ENCODE data around the gene TTC28.

Gene TTC28

DNA sequence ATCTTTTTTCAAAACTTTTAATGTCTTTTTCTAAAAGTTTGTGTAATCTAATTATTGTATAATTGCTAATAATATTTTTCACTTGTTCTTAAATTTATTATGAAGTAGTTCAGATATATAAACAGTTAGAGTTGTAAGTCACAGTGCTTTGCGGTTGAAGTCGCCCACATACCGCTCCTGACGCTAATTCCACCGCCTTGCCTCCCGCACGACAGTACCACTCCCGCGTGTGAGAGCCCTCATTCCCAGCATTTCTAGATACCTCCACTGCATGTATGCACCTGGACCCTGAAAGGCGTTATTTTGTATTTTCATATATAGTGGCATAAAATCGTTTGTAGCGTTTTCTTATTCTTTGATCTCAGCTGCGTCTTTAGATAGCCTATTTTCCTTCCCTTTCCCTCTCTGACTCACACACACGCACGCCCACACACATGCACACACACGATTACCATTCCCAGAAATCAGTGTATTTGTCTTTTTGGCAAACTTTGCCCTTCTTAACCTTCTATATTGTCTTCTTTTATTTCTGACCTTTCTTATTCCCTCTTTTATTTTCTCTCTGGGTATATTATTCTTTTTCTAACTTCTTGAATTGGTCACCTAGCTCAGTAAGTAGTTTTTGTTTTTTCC, 704.1 kb downstream of the TTC28 start:
- no peak for DNase-seq (ENCODE audit: low spot score)

DNA sequence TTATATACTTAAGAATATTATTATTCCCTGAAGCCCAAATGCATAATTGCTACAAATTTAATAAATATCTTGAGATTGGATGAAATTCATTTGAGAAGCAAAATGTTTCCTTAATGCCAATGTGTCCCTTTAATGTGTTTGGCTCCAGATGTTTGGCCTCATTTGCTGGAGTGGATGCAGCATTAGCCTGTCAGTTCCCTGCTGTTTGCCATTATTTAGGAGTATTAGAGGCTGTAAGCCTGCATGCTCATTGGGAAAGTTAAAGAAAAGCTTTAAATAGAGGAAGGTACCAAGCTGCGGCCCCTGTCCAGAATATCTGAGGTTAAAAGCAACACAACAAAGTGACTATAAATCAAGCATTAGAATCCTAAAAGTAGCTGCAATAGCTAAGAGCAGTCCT, 705.8 kb downstream of the TTC28 start:
- DNase-seq (ENCODE audit: low spot score): no peak

DNA sequence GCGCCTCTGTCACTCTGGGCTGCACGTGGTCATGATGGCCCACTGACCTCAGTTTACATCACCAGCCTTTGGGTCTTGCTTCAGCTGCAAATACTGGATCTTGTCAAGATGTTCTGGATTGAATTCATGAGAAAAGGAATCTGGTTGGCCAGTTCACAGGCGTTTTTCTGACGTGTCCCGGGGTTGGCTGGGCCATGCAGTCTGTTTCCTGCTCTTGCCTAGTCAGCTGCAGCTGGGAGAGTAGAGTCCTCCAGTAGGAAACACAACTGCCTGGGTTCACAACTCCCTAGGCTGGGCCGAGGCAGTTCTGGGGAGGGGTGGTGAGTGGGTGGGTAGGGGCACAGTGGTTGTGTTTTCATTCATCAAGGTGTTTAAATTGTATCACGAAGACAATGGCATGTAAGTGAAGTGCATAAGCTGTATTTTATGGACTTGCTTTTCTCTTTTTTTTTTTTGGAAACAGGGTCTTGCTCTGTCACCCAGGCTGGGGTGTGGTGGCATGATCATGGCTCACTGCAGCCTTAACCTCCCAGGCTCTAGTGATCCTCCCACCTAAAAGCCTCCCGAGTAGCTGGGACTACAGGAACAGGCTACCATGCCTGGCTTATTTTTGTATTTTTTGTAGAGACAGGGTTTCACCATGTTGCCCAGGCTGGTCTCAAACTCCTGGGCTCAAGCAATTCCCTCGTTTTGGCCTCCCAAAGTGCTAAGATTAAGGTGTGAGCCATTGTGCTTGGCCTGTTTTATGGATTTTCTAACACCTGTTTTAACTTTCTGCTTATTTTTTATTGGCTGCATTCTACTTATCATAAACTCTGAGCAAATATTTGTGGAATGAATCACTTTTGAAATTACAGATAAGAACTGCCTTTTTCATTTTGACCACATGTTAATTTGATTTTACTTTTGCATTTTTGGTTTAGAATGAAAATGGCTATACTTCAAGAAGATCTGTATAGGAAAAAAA, 706.6 kb downstream of the TTC28 start:
- no peak for DNase-seq (ENCODE audit: low spot score)

DNA sequence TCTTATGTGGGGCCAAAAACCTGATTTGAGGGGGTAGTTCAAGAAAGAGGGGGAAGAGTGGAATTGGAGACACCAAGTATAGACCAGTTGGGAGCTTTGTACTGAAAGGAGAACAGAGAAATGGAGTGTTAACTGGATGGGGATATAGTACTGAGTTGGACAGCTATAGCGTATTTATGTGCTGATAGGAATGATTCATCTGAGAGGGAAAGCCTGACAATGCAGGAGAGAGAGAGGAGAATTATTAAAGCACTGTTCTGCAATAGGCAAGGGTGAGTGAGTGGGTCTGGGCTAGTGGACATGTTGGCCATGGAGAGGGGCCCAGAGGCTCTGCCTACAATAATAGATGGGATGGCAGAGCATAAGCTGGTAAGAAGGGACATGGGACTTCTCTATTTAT, 707.7 kb downstream of the TTC28 start:
- no peak for DNase-seq (ENCODE audit: low spot score)

DNA sequence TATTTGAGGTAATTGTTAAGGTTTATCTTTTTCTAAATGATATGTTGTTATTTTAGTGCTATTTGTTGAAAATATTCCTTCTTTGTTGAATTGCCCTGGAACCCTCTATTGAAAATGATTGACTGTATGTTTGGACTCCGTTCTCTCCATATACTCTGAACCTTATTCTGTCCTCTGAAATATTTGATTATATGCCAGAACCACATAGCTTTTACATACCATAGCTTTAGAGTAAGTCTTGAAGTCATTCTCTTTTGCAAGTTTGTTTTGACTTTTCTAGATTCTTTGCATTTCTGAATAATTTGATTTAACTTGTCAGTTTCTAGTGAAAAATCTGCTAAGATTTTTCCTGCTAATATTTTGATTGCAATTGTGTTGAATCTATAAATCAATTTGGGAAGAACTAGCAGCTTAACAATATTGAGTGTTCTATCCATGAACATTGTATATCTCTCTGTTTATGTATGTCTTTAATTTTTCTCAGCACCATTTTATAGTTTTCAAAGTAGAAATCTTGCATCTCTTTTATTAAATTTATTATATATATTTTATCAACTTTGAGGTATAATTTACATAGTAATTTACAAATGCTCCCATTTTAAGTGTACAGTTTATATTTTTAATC, 708.9 kb downstream of the TTC28 start:
- DNase-seq (ENCODE audit: low spot score): no peak

DNA sequence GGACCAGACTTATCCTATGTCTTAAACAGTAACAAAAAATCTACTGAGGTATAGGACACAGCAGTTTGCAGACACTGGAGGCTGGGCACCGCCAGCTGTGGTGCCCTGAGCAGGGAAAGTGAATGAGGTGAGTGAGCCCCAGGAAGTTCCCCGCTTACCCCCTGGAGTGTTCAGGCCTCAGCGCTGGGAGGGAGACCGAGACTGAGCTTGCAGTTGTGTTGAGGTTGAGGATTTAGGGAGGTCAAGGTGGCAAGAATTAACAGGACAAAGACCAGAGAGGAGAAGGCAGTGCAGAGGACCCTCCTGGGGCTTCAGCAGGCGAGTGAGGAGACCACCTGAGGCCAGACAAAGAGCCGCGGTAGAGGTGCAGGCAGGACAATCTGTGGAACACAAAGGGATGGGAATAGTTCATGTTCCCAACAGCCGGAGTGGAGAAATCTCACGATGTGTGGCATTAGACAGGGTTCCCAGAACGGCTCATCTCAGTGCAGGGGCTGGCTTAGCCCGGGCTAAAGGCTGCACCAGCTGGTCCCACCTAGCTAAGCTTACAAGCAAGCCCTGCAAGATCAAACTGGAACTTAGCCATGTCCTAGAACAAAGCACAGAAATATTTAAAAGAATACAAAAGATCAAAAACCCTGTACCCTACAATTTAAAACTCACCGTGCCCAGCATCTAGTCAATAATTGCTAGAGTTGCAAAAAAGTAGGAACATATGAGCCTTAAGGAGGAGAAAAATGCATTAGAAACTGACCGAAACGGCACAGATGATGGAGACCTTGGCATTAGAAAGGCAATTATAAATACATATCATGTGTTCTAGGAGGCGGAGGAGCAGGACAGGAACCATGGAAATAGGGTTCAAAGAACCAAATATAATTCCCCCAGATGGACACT, 713.2 kb downstream of the TTC28 start:
- DNase-seq (ENCODE audit: low spot score): no peak

DNA sequence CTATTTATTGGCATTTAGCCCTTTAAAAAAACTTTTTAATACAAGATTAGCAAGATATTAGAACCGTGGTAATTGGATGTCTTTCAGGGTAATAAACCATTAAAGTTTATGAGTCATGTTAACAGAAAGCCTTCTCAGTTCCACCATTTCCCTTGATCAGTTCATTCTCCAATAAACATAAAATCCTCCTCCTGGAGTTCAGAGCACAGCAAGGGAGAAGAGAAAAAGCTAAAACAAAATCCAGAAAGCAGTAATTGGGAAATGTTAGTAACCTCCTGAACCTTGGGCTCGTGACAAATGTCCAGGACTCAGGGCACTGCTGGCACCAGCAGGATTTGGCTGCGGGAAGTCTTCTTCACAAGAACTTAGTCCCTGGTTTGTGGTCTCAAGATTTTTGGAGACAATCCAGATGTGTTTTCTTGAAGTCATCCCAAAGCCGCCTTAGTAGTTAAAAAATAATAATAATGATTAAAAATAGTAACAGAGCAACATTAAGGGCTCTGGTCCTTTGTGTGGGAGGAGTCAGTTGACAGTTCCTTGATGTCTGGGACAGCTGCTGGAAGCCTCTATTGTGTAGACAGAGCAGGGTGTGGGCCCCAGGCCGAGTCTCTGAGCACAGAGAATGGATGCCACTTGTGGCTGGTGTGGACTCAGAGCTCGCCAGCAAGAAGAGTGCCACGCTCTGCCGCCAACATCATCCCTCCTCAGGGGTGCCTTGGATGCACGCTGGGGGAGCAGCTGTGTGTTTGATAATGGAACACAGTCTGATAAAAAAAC, 717.2 kb downstream of the TTC28 start:
- no peak for DNase-seq (ENCODE audit: low spot score)

DNA sequence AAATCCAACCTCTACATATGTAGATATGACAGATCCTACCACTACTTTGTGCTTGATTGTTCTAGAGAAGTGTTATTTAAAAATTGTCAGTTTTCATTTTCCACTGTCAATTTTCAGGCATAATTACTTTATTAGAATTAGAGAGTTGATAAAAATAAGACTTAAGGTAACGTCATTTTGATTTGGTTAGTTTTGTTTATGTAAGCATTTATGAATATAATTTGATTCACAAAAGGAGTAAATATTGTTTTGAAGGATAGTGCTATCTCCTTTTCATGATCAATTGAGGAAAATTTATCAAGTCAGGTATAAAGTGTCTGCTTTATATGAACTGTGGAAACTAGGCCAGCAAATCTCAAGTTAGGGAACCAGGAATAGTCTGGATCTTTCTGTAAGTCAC, 718.0 kb downstream of the TTC28 start:
- DNase-seq (ENCODE audit: low spot score): no peak

DNA sequence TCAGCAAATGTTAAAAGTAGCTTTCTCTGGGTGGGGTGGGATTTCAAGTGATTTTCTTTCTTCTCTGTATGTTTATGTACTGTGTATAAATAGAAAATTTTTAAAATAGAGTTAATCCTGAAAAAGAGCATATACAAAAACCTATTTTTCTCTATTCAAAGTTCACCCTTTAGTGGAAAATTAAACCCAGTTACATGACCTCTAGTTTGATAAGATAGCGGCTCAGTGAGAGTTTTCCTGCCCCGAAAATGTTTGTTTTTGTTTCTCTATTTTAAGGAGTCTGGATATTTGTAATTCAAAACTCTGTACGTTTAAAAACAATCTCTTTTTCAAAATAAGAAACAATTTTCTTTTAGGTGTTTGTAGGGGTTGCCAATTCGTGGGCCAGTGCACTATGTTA, 718.5 kb downstream of the TTC28 start:
- no peak for DNase-seq (ENCODE audit: low spot score)

DNA sequence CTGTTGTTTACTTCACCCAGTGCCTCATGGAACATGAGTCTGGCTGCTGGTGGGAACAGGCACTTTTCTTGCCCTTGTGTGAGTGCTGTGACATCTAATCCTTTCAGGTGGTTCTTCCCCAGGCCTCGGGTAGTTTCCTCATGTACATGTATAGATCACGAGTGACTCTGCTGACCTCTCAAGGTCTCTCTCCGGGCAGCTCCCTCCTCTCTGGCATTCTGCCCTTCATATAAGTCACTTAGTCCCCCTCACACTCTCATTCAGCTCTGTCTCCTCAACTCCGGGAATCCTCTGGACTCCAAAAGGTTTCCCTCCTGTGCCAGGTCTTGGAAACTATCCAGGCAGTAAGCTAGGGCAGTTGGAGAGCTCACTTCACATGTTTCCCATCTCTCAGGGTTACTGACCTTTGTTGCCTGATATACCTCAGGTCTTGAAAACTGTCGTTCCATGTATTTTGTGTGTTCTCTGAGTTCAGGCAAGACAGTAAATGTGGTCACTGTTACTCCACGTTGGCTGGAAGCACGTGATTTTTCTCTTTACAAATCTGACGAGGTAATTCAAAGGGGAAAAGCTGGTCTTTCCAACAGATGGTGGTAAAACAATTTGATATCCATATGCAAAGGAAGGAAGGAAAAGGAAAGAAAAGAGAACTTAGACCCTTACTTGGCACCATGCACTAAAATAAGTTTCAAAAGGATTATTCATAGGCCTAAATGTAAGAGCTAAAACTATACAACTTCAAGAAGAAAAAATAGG, 720.1 kb downstream of the TTC28 start:
- DNase-seq (ENCODE audit: low spot score): no peak

DNA sequence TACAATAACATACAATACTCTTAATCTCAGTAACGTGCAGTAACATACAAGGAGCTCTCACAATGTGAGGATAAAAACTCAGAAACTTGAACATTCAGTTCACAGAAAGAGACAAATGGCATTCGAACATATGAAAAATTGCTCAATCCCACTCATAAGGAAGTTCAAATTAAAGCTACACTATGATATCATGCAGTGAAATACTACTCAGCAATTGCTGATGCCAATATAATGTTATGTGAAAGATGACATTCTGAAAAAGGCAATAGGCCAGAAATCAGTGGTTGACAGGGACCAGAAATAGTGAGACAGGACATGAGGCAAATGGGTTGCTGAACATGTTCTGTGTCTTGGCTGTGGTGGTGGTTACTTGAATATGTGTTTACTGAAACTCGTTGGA, 726.9 kb downstream of the TTC28 start:
- no peak for DNase-seq (ENCODE audit: low spot score)

DNA sequence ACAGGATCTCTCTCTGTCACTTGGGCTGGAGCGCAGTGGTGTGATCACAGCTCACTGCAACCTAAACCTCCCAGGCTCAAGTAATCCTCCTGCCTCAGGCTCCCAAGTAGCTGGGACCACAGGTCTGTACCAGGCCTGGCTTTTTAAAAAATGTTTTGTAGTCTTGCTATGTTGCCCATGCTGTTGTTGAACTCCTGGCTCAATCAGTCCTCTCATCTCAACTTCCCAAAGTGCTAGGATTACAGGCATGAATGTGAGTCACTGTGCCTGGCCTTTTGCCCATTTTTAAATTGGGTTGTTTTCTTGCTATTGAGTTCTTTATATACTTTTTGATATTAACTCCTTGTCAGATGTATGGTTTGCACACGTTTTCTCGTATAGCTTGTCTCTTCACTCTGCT, 727.5 kb downstream of the TTC28 start:
- no peak for DNase-seq (ENCODE audit: low spot score)

DNA sequence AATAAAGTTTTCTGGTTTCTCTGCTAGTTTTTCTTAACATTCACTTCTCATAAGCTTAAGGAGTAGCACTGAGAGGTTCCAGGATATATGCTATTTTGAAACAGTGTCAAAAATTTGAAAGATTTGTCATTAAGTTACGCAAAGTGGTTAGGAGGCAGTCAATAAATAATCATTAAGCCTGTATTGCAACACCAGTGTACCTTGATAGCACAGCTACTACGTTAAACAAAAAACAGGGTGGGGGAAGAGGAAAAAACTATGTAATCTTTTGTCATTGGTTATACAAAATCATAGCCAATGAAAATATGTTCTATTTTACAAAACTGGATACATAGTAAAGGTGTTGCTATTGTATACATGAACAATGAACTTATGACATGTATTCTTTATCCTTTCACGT, 730.2 kb downstream of the TTC28 start:
- DNase-seq (ENCODE audit: low spot score): no peak

DNA sequence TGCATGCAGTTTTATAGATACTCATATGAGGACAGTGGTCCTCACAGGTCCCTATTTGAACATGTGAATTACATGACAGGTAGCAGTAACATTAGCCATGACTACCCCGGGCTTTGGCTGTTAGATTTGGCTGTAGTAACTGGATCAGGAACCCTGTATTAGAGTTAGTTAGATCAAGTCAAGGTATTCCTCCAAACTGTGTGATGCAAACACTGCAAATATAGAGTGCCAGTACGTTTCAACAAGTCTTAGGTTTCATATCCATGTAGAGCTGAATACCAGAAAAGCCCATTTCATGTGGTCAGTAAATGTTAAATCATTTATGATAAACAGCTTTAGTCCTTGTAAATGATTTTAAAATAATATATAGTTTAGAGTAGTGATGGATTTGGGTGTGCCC, 731.1 kb downstream of the TTC28 start:
- DNase-seq (ENCODE audit: low spot score): no peak

DNA sequence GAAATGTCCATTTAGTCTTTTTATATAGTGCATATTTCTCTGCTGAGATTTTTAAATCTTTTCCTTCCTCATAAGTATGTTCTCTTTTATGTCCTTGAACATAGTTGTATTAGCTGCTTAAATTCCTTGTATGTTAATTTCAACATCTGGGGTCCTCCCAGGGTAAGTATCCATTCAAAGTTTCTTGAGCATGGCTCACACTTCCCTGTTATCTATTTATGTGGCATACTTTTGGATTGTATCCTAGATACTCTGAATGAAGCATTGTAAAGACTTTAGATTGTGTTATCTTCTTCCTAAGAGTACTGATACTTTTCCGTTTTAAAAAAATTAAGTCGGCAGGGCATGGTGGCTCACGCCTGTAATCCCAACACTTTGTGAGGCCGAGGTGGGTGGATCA, 732.2 kb downstream of the TTC28 start:
- DNase-seq (ENCODE audit: low spot score): no peak

DNA sequence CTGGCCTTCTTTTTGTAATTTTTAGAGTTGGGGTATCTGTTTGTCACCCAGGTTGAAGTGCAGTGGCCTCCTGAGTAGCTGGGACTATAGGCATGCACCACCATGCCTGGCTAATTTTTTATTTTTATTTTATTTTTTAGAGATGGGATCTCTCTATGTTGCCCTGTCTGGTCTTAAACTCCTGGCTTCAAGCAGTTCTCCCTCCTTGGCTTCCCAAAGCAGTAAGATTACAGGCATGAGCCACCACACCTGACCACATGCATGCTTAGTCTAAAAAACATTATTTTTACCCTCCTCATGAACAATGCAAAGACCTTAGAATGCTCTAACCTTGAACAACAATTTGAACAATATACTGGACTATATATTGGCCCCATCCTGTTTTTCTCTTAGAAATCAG, 738.5 kb downstream of the TTC28 start:
- no peak for DNase-seq (ENCODE audit: low spot score)

DNA sequence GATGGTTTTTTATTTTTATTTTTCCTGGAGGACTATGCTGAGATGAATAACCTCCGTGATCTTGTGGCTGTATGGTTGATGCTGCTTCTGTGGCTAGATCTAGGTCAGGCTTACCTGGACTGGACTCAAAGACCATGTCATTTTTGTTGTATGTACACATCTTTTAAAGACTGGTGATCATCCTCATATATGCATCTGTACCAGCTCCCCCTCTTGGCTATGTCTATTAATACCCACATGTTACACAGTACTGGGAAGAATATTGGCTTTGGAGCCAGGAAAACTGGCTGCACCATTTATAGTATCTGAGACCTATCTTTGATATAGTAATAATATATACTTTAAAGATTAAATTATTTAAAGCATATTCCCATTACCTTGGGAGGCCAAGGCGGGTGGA, 742.2 kb downstream of the TTC28 start:
- no peak for DNase-seq (ENCODE audit: low spot score)

DNA sequence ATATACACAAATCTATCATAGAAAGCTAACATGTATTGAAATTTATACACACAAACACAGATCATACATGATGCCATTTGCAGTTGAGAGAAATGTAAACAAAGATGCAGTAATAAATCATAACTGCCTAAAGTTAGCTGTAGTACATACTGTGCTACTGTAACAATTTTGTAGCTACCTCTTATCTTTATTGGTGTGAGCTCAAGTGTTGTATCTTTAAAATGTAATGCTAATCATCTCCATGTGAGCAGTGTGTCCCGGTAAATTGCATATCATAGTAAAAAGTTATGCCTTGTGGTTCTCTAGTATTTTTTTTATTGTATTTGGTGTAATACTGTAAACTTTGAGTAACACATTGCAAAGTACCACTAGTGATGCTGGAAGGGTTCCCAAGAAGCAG, 743.7 kb downstream of the TTC28 start:
- no peak for DNase-seq (ENCODE audit: low spot score)

DNA sequence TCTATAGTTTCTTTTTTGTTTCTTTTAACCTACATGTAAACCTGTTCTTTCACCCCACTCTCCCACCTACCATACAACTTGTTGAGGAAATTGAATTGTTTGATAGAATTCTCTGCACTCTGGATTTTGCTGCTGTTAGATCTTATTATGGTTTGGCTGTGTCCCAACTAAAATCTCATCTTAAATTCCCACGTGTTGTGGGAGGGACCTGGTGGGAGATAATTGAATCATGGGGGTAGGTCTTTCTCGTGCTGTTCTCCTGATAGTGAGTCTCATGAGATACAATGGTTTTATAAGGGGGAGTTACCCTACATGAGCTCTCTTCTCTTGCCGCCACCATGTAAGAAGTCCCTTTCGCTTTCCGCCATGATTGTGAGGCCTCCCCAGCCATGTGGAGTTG, 745.6 kb downstream of the TTC28 start:
- no peak for DNase-seq (ENCODE audit: low spot score)
